H1 (cell line): ENCODE measurements around the gene RAB30. TPM values are rescaled to one million over a fixed set of nuclear protein-coding genes. Genes with fewer than 3 reads are reported as not detected.

ENCODE experiments used
- BACH1 ChIP-seq: IDR thresholded peaks from 2 replicates; pipeline ENCODE4 v1.6.1; 2012; ENCODE audit warnings: low read length, improper control_type of control experiment
- BRCA1 ChIP-seq: IDR thresholded peaks from 2 replicates; pipeline ENCODE4 v1.6.1; 2012; ENCODE audit warnings: low read depth, low read length, improper control_type of control experiment
- CHD7 ChIP-seq: fragments of 300-600 bp; sonication (generic); IDR thresholded peaks from 2 replicates; pipeline ENCODE4 v1.7.1; 2012; ENCODE audit warnings: low read length, moderate library complexity, mild to moderate bottlenecking, inconsistent platforms; ENCODE audit not compliant: insufficient replicate concordance
- POLR2AphosphoS5 ChIP-seq: IDR thresholded peaks from 2 replicates; pipeline ENCODE4 v1.6.1; 2011; ENCODE audit warnings: low read depth, low read length
- RBBP5 ChIP-seq: IDR thresholded peaks from 2 replicates; pipeline ENCODE4 v1.7.1; 2012; ENCODE audit warnings: low read depth, mild to moderate bottlenecking, inconsistent platforms, low read length, moderate library complexity, borderline replicate concordance
- SIRT6 ChIP-seq: IDR thresholded peaks from one replicate; pipeline ENCODE4 v1.7.1; 2012; ENCODE audit warnings: low read length, inconsistent platforms
- SP4 ChIP-seq: IDR thresholded peaks from 2 replicates; pipeline ENCODE4 v1.6.1; 2012; ENCODE audit warnings: low read length, inconsistent platforms
- SRF ChIP-seq: IDR thresholded peaks from 2 replicates; pipeline ENCODE4 v1.6.1; 2011; ENCODE audit warnings: mild to moderate bottlenecking, low read depth, low read length, moderate library complexity
- YY1 ChIP-seq: IDR thresholded peaks from 2 replicates; pipeline ENCODE4 v1.6.1; 2011; ENCODE audit warnings: low read depth, mild to moderate bottlenecking, low read length
- polyA plus RNA-seq, 7 experiments: library from polyadenylated mRNA; depleted of rRNA in 3 of 7; stranded (reverse) in 5 of 7; unstranded in 2 of 7; fragments of >200 nt in 5 of 7; fragments of 200-250 nt in 2 of 7; gene quantifications; 1 replicate in 5 of 7; 2 replicates in 1 of 7; 4 replicates in 1 of 7; pipeline versions ENCODE4 v1.2.1 to v1.2.3, GENCODE V29; 2011 to 2013; ENCODE audit warnings: missing spikeins in 2 of 7, mixed read lengths in 2 of 7
- total RNA-seq: library from RNA; stranded (reverse); fragmentation: NEBNext Ultra II Directional; extraction: Animal tissue kit (Norgen Biotek cat#: 25700); gene quantifications from 2 replicates; pipeline ENCODE4 v1.2.1, GENCODE V29; 2021

RAB30 gene
- total and polyA plus RNA-seq, 2 of the 8 experiments (the other 6 are each of a cell fraction or from before 2014, with no cell fraction given): 1.6 to 11.7 TPM

DNA sequence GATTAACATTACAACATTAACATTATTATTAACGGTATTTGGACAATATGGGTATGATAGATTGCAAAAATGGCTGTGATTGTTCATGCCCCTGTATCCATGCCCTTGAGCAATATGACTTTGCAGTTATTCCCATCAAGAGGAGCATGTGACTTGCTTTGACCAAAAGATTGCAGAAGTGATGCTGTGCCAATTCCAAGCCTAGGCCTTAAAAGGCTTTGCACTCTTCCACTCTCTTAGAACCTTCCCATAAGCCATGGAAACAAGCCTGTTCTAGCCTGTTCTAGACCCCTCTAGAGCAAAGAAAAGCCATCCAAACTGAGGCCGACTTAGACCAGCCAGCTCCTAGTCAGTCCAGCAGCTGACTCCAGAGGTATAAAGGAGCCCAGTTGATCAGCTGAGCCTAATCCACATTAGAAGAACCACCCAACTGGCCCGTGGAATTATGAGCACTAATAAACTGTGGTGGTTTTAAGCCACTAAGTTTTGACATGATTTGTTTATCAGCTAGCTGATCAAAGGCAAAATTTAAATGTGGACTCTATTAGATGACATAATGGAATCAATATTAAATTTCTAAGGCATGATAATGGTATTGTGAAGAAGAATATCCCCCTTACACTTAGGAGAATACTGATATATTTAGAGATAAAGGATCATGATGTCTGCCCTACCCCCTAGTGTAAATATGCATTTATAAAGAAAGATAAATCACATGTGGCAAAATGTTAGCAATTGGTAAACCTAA, 28.6 kb downstream of the RAB30 start (continued):
- TF ChIP-seq CHD7: no peak
- no peak for TF ChIP-seq BRCA1
- no peak for TF ChIP-seq RBBP5
- TF ChIP-seq POLR2AphosphoS5: no peak
- TF ChIP-seq SP4: no peak
- no peak for TF ChIP-seq BACH1
- TF ChIP-seq YY1: no peak
- TF ChIP-seq SRF: no peak
- no peak for TF ChIP-seq SIRT6
- TF ChIP-seq, all 59 proteins: peak for 0
